ENCODE data around the gene COL11A2. TPM values are rescaled to one million over a fixed set of nuclear protein-coding genes. Genes with fewer than 3 reads are reported as not detected.
A peak's percentile ranks its signal among the peaks of the same experiment; 100 is the strongest.

The COL11A2 gene
- total RNA-seq, 2 experiments from 2014 or later, result 1.0 to 1.1 TPM

- peaks cover 11% of the 10 kb centered on the region for H3K4me1 Mint-ChIP-seq
- H3K36me3 Mint-ChIP-seq, result peaks cover 4% of the 10 kb centered on the region
- no peaks in the 10 kb centered on the region for H3K9me3 Mint-ChIP-seq
- H3K27ac Mint-ChIP-seq, result no peak overlapping the region
- no peak overlapping the region for H3K4me3 Mint-ChIP-seq
- peaks cover 11% of the 10 kb centered on the region for H3K27me3 Mint-ChIP-seq
- no peak for DNase-seq
Observed at GRCh38 chr6:33190504-33191107, 1.7 kb downstream of the COL11A2 start.

- peaks cover under 1% of the 10 kb centered on the region for H3K36me3 Mint-ChIP-seq
- no peak overlapping the region for H3K4me3 Mint-ChIP-seq
- H3K4me1 Mint-ChIP-seq, result peaks cover 11% of the 10 kb centered on the region
- H3K27me3 Mint-ChIP-seq, result peaks cover 11% of the 10 kb centered on the region
- no peak for DNase-seq
- no peaks in the 10 kb centered on the region for H3K9me3 Mint-ChIP-seq
- no peak overlapping the region for H3K27ac Mint-ChIP-seq
Observed at GRCh38 chr6:33189625-33190448, 2.4 kb downstream of the COL11A2 start.

GRCh38 chr6:33189164-33189563 is 3.1 kb downstream of the COL11A2 start:
- H3K36me3 Mint-ChIP-seq, result peaks cover under 1% of the 10 kb centered on the region
- H3K4me1 Mint-ChIP-seq, result peaks cover 13% of the 10 kb centered on the region
- no peak overlapping the region for H3K27ac Mint-ChIP-seq
- no peak overlapping the region for H3K4me3 Mint-ChIP-seq
- H3K9me3 Mint-ChIP-seq, result peaks cover 3% of the 10 kb centered on the region
- DNase-seq, result no peak
- peaks cover 11% of the 10 kb centered on the region for H3K27me3 Mint-ChIP-seq

GRCh38 chr6:33187809-33188208 is 4.5 kb downstream of the COL11A2 start:
- H3K4me1 Mint-ChIP-seq, result peaks cover 13% of the 10 kb centered on the region
- peaks cover 13% of the 10 kb centered on the region for H3K36me3 Mint-ChIP-seq
- H3K4me3 Mint-ChIP-seq, result no peak overlapping the region
- H3K9me3 Mint-ChIP-seq, result peaks cover 13% of the 10 kb centered on the region
- DNase-seq, result no peak
- H3K27me3 Mint-ChIP-seq, result peaks cover 11% of the 10 kb centered on the region
- no peak overlapping the region for H3K27ac Mint-ChIP-seq

GRCh38 chr6:33185654-33186187 is 6.5 kb downstream of the COL11A2 start:
- no peak overlapping the region for H3K27ac Mint-ChIP-seq
- H3K27me3 Mint-ChIP-seq, result peaks cover 1% of the 10 kb centered on the region
- DNase-seq, result no peak
- peaks cover 16% of the 10 kb centered on the region for H3K9me3 Mint-ChIP-seq
- H3K4me3 Mint-ChIP-seq, result no peak overlapping the region
- peaks cover 14% of the 10 kb centered on the region for H3K4me1 Mint-ChIP-seq
- peaks cover 16% of the 10 kb centered on the region for H3K36me3 Mint-ChIP-seq

- Mint-ChIP-seq H3K4me1 (peaks cover 14% of the 10 kb centered on the region), H3K36me3 (peaks cover 16% of the 10 kb centered on the region), H3K27me3 (no peaks in the 10 kb centered on the region), H3K9me3 (peaks cover 16% of the 10 kb centered on the region), H3K4me3 (no peak overlapping the region), H3K27ac (no peak overlapping the region)
- DNase-seq, result no peak
Observed at GRCh38 chr6:33185190-33185589, 7.1 kb downstream of the COL11A2 start.

- no peak for DNase-seq
- H3K36me3 Mint-ChIP-seq, result peaks cover 16% of the 10 kb centered on the region
- peaks cover 16% of the 10 kb centered on the region for H3K9me3 Mint-ChIP-seq
- peaks cover 14% of the 10 kb centered on the region for H3K4me1 Mint-ChIP-seq
- H3K4me3 Mint-ChIP-seq, result peak overlapping the region; percentile 65
- peak overlapping the region; percentile 95 for H3K27ac Mint-ChIP-seq
- H3K27me3 Mint-ChIP-seq, result no peaks in the 10 kb centered on the region
Observed at GRCh38 chr6:33183071-33183683, 9.1 kb downstream of the COL11A2 start.

GRCh38 chr6:33181141-33181540 is 11.1 kb downstream of the COL11A2 start:
- H3K36me3 Mint-ChIP-seq, result peaks cover 16% of the 10 kb centered on the region
- no peak overlapping the region for H3K4me3 Mint-ChIP-seq
- peaks cover 16% of the 10 kb centered on the region for H3K9me3 Mint-ChIP-seq
- no peak overlapping the region for H3K27ac Mint-ChIP-seq
- no peak for DNase-seq
- no peaks in the 10 kb centered on the region for H3K27me3 Mint-ChIP-seq
- peaks cover 14% of the 10 kb centered on the region for H3K4me1 Mint-ChIP-seq

- no peak overlapping the region for H3K4me3 Mint-ChIP-seq
- peaks cover 13% of the 10 kb centered on the region for H3K4me1 Mint-ChIP-seq
- no peak for DNase-seq
- H3K27me3 Mint-ChIP-seq, result no peaks in the 10 kb centered on the region
- H3K36me3 Mint-ChIP-seq, result peaks cover 14% of the 10 kb centered on the region
- no peak overlapping the region for H3K27ac Mint-ChIP-seq
- H3K9me3 Mint-ChIP-seq, result peaks cover 14% of the 10 kb centered on the region
Observed at GRCh38 chr6:33178755-33179475, 13.4 kb downstream of the COL11A2 start.

- no peak for DNase-seq
- H3K27me3 Mint-ChIP-seq, result no peaks in the 10 kb centered on the region
- H3K36me3 Mint-ChIP-seq, result peaks cover 3% of the 10 kb centered on the region
- peaks cover 3% of the 10 kb centered on the region for H3K9me3 Mint-ChIP-seq
- H3K4me3 Mint-ChIP-seq, result no peak overlapping the region
- H3K4me1 Mint-ChIP-seq, result peaks cover 2% of the 10 kb centered on the region
- H3K27ac Mint-ChIP-seq, result no peak overlapping the region
Observed at GRCh38 chr6:33177552-33178446, 14.5 kb downstream of the COL11A2 start.

GRCh38 chr6:33176906-33177305 is 15.4 kb downstream of the COL11A2 start:
- H3K36me3 Mint-ChIP-seq, result no peaks in the 10 kb centered on the region
- H3K27me3 Mint-ChIP-seq, result no peaks in the 10 kb centered on the region
- H3K4me3 Mint-ChIP-seq, result no peak overlapping the region
- H3K9me3 Mint-ChIP-seq, result no peaks in the 10 kb centered on the region
- no peak overlapping the region for H3K27ac Mint-ChIP-seq
- DNase-seq, result no peak
- H3K4me1 Mint-ChIP-seq, result peaks cover 2% of the 10 kb centered on the region

GRCh38 chr6:33175436-33176069 is 16.7 kb downstream of the COL11A2 start:
- peaks cover 2% of the 10 kb centered on the region for H3K4me1 Mint-ChIP-seq
- no peak overlapping the region for H3K27ac Mint-ChIP-seq

GRCh38 chr6:33174784-33175183 is 17.5 kb downstream of the COL11A2 start:
- no peak for DNase-seq
- H3K4me3 Mint-ChIP-seq, result no peak overlapping the region
- H3K4me1 Mint-ChIP-seq, result peaks cover 2% of the 10 kb centered on the region
- H3K27ac Mint-ChIP-seq, result no peak overlapping the region
- no peaks in the 10 kb centered on the region for H3K36me3 Mint-ChIP-seq
- H3K27me3 Mint-ChIP-seq, result no peaks in the 10 kb centered on the region
- no peaks in the 10 kb centered on the region for H3K9me3 Mint-ChIP-seq

More at GRCh38 chr6:33175436-33176069, 16.7 kb downstream of the COL11A2 start:
- no peaks in the 10 kb centered on the region for H3K9me3 Mint-ChIP-seq
- no peak for DNase-seq
- no peaks in the 10 kb centered on the region for H3K27me3 Mint-ChIP-seq
- H3K4me3 Mint-ChIP-seq, result no peak overlapping the region
- H3K36me3 Mint-ChIP-seq, result no peaks in the 10 kb centered on the region

Data from activated naive CD8-positive, alpha-beta T cell treated with anti-CD3 and anti-CD28 coated beads for 36 hours (primary cell).